Dedifferentiated amniotic fluid mesenchymal stem cell (primary cell): ENCODE results near the gene TTC3.
A peak's percentile ranks its signal among the peaks of the same experiment; 100 is the strongest.
"Not testable (repeated sequence)": the region's sequence is repeated elsewhere in the genome, so short reads cannot be mapped to it uniquely, and the experiment has no call there.

Experiments used
- DNase-seq: peaks from one replicate; pipeline ENCODE4 v3.0.0-alpha.2; 2016; ENCODE audit errors: extremely low spot score

TTC3 gene, protein sequence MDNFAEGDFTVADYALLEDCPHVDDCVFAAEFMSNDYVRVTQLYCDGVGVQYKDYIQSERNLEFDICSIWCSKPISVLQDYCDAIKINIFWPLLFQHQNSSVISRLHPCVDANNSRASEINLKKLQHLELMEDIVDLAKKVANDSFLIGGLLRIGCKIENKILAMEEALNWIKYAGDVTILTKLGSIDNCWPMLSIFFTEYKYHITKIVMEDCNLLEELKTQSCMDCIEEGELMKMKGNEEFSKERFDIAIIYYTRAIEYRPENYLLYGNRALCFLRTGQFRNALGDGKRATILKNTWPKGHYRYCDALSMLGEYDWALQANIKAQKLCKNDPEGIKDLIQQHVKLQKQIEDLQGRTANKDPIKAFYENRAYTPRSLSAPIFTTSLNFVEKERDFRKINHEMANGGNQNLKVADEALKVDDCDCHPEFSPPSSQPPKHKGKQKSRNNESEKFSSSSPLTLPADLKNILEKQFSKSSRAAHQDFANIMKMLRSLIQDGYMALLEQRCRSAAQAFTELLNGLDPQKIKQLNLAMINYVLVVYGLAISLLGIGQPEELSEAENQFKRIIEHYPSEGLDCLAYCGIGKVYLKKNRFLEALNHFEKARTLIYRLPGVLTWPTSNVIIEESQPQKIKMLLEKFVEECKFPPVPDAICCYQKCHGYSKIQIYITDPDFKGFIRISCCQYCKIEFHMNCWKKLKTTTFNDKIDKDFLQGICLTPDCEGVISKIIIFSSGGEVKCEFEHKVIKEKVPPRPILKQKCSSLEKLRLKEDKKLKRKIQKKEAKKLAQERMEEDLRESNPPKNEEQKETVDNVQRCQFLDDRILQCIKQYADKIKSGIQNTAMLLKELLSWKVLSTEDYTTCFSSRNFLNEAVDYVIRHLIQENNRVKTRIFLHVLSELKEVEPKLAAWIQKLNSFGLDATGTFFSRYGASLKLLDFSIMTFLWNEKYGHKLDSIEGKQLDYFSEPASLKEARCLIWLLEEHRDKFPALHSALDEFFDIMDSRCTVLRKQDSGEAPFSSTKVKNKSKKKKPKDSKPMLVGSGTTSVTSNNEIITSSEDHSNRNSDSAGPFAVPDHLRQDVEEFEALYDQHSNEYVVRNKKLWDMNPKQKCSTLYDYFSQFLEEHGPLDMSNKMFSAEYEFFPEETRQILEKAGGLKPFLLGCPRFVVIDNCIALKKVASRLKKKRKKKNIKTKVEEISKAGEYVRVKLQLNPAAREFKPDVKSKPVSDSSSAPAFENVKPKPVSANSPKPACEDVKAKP (N-terminal part only)

DNA sequence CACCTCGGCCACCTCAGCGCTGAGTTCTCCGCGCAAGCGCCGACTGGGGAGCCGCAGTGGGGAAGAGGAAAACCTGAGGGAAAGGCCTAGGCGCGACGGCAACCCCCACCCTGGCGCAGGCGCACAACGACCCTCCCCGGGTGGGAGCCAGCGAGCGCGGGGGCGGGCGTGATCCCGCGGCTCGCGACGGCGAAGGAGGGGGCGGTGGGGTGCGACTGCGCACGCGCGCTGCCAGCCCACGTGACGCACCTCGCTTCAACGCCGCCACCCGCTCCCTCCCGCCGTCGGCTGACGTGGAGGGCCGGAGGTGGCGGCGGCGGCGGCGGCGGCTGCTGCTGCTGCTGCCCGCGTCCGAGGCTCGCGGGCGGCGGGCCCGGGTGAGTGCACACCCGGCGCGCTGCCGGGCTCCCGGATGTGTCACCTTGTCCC lies at the start of gene TTC3, which contains the start of gene PIGP:
Gene TTC3, plus strand, starts transcription at position 267 of the 429 bp plus-strand sequence. CDS start 14,004 bp downstream, outside the sequence.
Gene PIGP, minus strand, starts transcription at position 84 of the 429 bp plus-strand sequence. CDS start 556 bp downstream, outside the sequence.
- DNase-seq: peak; percentile 89

DNA sequence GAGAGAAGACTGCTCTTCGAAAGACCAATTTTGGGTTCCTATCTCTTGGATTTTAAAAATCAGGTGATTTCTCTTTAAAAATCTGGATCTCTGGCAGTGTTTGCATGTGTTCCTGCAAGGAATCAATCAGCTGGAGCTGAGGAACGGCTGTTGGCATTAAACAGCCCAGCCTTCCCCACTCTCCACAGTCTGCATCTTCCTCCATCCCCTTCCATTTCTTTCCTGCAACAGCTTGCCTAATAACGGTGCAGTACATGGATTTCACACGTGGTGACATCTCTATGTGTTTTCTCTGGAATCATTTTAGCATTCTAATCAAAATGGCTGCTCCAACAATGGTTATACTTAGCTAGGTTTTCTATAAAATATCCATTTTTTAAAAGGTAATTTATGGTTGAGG lies 46.6 kb upstream of the TTC3 start:
- DNase-seq: no peak

DNA sequence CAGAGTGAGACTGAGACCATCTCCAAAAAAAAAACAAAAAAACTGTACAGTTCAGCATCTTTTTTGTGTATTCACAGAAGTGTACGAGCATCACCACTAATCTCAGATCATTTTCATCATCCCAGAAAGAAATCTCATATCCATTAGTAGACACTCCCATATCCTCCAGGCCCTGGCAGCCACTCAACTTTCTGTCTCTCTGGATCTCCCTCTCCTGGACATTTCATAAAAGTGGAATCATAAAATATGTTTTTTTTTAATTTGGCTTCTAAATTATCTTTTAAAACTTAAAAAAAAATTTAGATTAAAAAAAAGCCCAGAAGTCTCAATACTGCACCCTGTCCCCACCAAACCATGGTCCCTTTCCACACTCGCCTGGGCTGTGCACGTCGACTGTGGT lies 44.5 kb upstream of the TTC3 start:
- DNase-seq: peak; percentile 31

DNA sequence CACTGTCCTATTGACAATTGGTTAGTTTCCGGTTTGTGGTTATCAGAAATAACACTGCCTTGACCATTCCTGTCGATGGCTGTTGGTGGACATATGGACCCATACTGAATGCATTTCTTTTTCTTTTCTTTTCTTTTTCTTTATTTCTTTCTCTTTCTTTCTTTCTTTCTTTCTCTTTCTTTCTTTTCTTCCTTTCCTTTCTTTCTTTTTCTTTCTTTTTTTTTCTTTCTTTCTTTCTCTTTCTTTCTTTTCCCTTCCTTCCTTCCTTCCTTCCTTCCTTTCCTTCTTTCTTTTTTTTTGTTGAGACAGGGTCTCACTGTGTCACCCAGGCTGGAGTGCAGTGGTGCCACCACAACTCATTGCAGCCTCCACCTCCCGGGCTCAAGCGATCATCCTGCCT lies 42.2 kb upstream of the TTC3 start:
- DNase-seq: no peak

DNA sequence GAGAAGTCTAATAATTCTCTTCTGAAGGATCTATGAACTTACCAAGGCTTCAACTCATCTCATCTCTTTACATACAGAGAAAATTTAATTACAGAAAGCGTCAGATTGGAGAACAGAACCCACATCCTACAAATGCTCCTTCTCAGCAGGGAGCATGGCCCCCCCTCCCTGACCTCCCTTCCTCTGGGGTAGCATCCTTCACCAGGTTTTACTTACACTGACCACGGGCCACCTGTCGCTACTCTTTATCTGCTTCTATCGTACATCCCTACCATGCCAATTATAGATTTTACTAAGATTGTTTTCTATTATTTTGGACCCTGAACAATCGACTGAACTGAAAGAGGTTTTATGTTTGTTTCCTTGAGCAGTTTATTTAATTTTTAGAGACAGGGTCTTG lies 40.8 kb upstream of the TTC3 start:
- DNase-seq: no peak

DNA sequence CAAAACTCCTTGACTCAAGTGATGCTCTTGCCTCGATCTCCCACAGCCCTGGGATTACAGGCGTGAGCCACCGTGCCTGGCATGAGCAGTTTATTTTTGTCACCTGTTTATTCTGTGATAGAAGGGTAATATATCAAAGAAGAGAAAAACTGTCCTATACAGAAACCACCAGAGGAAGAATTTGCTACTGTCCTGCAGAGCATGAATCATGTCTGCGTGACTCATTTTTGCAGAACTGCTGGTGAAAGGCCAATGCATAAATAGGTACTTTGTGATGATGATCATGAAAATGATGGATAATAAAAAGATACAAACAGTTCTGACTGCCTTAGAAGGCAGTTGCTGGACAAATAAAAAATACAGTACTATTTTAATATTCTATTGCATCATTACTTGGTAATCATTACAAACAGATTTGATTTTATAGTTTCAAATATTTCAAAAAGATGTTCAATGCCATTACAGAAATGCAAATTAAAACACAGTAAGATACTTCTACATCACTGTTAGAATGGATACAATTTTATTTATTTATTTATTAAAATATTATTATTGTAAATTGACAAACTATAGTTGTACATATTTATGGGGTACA lies 40.1 kb upstream of the TTC3 start:
- peak; percentile 33 for DNase-seq

DNA sequence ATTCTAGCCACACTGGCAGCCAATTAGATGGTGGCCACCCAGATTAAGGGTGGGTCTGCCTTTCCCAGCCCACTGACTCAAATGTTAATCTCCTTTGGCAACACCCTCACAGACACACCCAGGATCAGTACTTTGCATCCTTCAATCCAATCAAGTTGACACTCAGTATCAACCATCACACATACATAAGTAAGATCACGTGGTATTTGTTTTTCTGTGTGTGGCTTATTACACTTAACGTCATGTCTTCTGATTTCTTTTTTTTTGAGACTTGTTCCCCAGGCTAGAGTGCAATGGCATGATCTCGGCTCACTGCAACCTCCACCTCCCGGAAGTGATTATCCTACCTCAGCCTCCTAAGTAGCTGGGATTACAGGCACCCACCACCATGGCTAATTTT lies 38.7 kb upstream of the TTC3 start:
- DNase-seq: not testable (repeated sequence)

DNA sequence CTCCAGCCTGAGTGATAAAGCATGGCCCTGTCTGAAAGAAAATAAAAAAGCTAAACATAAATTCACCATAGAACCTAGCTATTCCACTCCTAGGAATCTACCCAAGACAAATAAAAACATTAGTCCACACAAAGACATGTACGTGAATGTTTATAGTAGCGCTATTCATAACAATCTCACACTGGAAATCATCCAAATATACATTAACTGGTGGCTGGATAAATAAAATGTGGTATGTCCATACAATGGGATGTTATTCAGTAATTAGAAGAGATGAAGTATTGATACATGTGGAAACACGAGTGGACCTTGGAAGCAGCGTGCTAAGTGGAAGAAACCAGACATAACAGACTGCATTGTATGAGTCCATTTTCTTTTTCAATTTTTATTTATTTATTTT lies 36.9 kb upstream of the TTC3 start:
- DNase-seq: no peak

DNA sequence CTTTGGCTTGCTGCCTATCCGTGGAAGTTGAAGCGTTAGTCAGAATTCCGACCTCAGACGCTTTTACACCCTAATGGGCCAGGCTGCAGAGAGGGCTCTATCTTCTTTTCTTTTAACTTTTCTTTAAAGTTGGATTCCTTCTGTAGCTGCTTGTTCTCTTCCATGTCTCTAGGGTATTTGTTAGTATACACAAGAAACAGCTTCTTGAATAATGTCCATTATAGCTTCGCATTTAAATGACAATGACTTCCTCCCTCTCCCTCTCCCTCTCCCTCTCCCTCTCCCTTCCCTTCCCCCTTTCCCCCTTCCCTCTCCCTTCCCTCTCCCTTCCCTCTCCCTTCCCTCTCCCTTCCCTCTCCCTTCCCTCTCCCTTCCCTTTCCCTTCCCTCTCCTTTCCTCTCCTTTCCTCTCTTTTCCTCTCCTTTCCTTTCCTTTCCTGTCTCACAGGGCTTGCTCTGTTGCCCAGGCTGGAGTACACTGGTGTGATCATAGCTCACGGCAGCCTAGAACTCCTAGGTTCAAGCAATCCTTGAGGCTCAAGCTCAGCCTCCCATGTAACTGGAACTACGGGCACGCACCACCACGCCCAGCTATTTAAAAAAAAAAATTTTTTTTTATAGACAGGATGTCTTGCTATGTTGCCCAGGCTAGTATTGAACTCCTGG lies 33.5 kb upstream of the TTC3 start:
- no peak for DNase-seq

DNA sequence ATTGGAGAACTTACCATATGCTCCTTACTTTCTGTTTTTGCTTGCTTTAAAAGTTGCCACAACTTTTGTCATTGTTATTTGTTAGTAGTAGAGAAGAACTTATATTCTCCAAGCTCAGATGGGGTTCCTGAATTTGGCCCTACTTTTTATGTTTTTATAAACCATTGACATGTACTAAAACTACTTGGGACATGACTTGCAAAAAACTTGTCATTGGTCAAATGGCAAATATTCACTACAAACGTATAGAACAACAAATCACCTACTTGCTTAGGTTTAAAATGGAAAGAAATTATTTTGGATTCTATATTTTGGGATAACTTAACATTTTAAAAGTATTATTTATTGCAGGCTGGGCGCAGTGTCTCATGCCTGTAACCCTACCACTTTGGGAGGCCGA lies 32.8 kb upstream of the TTC3 start:
- DNase-seq: no peak

DNA sequence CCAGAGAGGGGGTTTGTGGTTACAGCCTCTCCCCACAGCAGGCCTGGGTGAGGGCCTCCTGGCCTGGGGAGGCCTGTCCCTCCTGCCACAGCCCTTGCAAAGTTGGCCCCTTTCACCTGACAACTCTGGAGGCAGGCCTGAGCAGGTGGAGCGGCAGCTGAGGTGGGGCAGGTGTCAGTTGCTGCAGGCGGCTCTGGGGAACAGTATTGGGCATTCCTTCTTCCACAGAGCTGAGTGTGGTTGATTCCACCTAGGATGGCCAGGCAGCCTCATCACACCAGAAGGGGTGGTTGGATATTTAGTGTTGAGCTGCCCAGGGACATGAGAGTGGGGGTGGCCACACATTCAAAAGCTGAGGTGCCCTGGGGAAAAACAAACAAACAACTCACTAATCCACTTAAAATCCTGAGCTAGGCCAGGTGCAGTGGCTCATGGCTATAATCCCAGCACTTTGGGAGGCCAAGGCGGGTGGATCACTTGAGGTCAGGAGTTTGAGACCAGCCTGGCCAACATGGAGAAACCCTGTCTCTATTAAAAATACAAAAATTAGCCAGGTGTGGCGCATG lies 31.3 kb upstream of the TTC3 start:
- DNase-seq: no peak

DNA sequence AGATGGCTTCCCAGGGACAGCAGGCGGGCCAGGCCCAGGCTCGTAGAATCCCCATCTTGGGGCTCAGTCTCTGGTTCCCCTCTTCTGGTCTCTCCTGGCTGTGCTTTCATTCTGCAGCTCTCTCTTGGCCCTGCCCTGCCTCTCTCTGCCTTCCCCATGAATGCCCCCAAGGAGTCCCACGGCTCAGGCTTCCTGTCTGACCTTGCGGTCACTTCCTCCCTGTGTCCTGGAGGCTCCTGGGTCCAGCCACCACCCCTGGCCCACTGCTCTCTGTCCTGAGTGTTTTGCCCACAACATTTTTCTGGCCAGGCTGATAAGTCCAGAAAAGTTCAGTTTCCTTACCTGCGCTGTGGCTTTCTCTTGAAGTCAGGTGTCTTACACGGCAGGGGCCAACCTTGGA lies 29.2 kb upstream of the TTC3 start:
- DNase-seq: no peak

DNA sequence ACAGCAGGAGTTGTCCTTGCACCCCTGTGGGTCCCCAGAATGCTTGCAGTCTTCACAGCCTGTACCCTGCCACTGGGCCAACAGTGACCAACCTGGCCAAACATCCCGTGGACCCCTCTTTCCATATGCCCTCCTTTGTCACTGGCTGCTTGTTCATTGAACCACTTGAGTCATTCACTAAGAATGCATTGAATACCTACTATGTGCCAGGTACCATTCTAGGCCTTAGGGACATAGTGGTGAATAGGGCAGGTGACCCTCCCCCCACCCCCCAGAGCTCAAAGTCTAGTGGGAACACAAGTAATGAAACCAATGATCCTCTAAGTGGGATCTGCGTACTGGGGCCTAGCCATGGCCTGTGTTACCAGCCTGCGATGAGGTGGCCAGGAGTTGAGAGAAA lies 28.4 kb upstream of the TTC3 start:
- no peak for DNase-seq

DNA sequence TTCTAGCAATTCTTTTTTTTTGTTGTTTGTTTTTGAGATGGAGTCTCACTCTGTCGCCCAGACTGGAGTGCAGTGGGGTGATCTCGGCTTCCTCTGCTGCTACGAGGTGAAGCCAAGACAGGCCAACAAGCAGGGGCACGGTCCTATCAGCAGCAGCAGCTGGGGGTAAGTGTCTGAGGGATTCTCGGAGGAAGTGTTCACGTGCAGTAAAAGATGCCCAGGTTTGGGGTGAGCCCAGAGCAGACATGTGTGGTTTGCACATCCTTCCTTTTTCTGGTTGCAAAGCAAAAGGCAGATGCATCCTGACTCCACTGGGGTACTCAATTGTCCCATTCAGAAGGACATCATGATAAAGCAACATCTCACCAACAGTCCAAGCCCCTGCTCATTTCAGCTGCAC lies 27.9 kb upstream of the TTC3 start:
- DNase-seq: no peak

DNA sequence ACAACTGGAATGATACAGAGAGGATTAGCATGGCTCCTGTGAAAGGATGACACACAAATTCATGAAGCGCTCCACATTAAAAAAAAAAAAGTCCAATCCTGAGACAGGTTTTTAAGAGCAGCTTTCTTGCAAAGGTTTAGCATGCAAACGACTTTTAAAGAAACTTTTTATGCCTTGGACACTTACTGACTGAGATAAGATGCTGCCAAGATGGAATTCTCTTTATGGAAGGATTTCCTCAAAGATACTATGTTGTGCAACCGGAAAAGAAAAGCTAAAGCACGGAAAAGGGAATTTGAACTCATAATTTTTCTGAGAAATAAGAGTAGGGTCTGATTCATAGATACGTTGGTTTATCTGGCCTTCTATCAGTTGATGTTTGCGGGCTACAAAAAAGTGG lies 27.5 kb upstream of the TTC3 start:
- no peak for DNase-seq

DNA sequence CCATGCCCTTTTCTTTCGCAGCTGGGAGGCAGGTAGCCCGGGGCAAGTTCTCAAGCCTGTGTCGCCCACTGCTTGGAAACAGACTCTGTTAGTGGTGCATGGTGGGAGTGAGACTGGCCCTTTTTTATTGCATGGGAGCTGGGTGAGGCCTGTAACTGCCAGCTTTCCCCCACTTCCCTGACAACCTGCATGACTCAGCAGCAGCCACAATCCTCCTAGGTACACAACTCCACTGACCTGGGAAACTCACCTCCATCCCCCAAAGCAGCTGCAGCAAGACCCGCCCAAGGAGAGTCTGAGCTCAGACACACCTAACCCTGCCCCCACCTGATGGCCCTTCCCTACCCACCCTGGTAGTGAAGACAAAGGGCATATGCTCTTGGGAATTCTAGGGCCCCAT lies 26.0 kb upstream of the TTC3 start:
- DNase-seq: no peak

DNA sequence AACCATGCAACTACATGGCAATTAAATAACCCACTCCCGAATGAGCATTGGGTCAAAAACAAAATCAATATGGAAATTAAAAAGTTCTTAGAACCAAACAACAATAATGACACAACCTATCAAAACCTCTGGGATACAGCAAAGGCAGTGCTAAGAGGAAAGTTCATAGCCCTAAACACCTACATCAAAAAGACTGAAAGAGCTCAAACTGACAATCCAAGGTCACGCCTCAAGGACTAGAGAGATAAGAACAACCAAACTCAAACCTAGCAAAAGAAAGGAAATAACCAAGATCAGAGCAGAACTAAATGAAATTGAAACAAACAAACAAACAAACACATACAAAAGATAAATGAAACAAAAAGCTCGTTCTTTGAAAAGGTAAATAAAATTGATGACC lies 23.3 kb upstream of the TTC3 start:
- not testable (repeated sequence) for DNase-seq

DNA sequence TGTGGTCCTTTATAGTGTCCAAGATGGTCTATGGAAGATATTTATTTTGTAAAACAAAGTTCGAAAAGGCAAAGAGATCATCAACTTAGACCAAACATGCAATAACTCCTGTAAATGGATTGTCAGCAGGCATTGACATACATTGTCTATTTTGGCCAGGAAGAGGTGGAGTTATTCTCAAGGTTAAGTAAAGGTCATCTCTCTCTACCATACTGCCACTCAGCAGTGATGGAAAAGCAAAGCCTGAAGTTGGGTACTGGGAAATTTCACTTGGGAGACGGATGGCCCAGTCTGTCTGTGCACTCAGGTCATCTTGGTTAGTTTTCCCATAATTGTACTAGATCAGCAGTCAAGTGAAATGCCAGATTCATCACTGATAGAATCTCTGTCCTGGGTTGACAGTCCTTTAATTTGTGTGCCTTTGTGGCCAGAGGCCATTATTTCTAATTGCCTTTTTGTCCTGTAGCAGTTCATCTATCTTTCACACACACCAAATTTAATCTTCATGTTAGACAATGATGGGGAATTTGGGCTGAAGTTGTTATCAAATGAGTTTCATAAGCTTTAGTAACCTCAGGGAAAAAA lies 17.7 kb upstream of the TTC3 start:
- DNase-seq: no peak

DNA sequence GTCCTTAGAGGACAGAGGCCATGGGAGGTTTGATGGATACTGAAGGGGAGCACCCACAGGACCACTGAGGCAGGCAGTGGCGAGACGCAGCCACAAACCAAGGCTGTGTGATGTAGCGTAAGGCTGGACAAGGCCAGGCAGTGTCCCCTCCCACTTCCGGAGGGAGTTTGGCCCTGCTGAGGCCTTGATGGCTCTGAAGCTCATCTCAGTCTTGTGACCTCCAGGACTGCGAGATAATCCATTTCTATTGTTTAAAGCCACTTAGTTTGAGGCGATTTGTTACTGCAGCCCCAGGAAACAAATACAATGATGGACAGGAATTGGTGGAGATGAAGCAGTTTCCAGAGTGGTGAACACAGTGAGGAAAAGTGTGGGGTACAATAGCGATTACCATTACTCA lies 15.4 kb upstream of the TTC3 start:
- no peak for DNase-seq

DNA sequence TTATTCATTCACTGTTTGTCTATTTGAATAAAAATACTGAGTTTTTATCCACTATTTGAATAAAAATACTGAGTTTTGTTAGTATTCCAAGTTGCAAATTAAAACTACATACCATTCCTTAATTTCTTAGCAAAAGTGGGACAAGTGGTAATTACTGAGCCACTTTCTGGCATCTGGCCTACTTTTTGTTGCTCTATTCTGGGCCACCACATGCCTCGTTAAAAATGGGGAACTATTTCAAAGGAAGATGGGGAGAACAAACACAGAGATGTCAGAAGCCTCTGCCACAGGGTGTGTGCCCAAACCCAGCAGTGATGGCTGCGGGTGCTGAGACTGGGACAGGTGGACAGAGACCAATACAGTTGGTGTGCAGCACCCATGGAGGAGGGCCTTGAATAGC lies 14.8 kb upstream of the TTC3 start:
- no peak for DNase-seq
